Fibroblast of villous mesenchyme (primary cell): ENCODE results near the gene STXBP6. TPM values are rescaled to one million over a fixed set of nuclear protein-coding genes. Genes with fewer than 3 reads are reported as not detected.

ENCODE experiments used
- DNase-seq: peaks from one replicate; pipeline ENCODE4 v3.0.0-alpha.2; 2010; ENCODE audit warnings: low read depth
- H3K4me3 ChIP-seq: 2 replicates; pipeline ENCODE4 v1.5.1; 2011; ENCODE audit warnings: low read depth, mild to moderate bottlenecking, low read length
- total RNA-seq: library from RNA; depleted of rRNA; stranded (reverse); fragments of >200 nt; gene quantifications from 2 replicates; pipeline ENCODE4 v1.2.3, GENCODE V29; 2012
- TF ChIP-seq, protein P1 (sequence below): IDR thresholded peaks from 2 replicates; pipeline ENCODE4 v1.5.1; 2012; ENCODE audit warnings: low read depth, mild to moderate bottlenecking, low read length; ENCODE audit not compliant: insufficient read depth

The STXBP6 gene
- total RNA-seq, 1 donor: 4.7 TPM

DNA sequence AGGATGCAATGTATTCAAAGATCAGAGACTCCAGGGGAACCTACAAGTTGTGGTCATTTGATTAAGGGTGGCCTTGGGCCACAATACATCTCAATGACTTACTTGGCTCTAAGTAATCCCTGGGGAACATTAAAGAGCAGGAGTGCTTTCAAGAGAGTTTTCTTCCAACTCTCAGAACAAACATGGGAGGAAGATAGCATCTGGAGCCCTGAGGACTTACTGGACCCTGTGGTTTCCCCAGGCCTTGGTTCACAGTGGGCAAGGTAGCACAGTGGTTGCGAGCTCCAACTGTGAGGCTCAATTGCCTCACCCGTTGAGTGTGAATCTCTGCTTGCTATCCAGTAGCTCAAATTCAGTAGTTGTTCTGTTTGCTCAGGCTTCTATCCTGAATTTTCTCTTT lies 32.4 kb downstream of the STXBP6 start:
- no peak for DNase-seq
- H3K4me3 ChIP-seq: no peak overlapping the region
- TF ChIP-seq, protein P1, sequence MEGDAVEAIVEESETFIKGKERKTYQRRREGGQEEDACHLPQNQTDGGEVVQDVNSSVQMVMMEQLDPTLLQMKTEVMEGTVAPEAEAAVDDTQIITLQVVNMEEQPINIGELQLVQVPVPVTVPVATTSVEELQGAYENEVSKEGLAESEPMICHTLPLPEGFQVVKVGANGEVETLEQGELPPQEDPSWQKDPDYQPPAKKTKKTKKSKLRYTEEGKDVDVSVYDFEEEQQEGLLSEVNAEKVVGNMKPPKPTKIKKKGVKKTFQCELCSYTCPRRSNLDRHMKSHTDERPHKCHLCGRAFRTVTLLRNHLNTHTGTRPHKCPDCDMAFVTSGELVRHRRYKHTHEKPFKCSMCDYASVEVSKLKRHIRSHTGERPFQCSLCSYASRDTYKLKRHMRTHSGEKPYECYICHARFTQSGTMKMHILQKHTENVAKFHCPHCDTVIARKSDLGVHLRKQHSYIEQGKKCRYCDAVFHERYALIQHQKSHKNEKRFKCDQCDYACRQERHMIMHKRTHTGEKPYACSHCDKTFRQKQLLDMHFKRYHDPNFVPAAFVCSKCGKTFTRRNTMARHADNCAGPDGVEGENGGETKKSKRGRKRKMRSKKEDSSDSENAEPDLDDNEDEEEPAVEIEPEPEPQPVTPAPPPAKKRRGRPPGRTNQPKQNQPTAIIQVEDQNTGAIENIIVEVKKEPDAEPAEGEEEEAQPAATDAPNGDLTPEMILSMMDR: no peak

DNA sequence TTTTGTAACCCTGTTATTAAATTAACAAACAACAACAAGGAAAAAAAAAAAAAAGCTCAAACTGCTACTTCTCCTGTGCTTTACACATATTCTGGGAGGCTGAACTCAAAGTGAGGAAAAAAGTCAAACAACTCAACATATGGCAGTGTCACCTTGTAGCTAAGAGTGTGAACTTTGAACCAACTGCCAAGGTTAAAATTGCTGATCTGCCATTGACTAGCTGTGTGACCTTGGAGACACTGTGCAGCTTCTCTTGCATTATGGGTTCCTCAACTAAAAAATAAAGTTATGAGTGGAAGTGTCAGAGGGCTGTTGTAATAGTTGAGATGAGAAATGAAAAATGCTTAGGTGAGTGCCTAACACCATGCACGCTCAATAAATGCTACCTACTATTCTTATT lies 34.2 kb downstream of the STXBP6 start:
- TF ChIP-seq, protein P1: no peak
- H3K4me3 ChIP-seq: no peak overlapping the region
- DNase-seq: no peak

DNA sequence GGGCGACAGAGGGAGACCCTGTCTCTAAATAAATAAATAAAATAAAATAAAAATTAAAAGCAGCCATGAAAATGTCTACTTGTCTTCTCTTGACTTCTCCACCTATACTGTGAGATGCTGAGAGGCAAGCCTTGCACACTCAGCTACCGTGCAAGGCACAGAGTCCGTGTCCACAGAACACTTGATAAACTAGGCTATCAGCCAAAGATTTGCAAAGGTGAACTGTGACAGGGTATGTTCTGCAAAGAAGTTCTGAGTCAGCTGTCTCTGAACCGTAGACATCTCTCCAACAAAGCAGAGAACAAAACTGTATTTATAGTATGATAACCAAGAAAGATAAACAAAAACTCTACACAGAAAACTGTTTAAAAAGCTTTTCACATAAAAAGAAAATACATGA lies 35.5 kb downstream of the STXBP6 start:
- no peak for DNase-seq
- H3K4me3 ChIP-seq: no peak overlapping the region
- TF ChIP-seq, protein P1: no peak

DNA sequence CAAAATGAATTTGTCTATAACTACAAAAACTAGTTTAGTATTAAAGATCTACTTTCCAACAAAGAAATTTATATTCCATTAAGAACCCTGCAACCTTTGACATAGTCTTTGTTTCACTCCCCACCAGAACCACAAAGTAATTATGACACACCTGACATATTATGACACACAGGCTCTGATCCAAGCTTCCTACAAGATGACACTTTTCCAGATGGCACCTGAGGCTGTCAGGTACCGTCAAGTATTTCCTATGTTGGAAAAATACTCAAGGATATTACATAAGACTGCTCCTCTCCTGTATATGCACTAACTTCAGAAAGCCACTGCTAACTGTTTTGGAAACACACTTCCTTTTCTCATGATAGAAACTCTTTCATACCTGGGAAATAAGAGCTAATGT lies 38.9 kb downstream of the STXBP6 start:
- no peak for DNase-seq
- H3K4me3 ChIP-seq: no peak overlapping the region
- TF ChIP-seq, protein P1: no peak

DNA sequence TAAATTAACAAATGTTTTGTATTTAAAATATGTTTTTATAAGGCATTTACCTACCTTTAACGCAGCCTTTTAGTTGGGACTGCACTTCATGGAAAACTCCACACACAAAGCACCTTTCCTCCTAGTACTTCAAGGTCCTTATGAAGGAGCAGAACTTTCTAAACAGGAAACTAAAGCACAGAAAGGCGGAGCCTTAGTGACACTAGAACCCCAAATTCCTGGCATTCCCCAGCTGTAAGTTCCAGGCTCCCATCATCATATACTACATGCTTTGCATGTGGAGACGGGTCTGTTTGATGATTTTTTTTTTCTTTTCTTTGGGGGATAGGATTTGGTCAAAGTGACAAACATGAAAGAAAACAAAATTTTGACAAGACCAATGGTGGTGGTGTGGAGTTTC lies 39.5 kb downstream of the STXBP6 start:
- TF ChIP-seq, protein P1: no peak
- H3K4me3 ChIP-seq: no peak overlapping the region
- no peak for DNase-seq

DNA sequence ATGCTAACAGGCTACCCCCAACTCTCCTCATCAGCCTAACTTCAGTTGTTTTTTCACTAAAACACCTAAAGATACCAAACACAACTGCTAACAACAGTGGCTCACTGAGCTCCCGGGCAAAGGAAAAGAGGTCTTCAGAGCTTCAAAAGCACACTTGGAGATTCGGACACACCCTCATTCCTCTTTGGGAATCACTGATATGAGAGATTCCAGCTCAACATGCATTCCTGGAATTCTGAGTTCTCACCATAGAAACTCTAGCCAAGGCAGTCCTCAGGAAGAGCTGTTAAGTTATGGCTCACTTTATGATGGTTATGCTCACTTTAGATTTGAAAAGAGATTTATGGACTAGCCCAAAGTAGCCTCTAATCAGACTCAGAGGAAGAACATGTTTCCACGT lies 40.1 kb downstream of the STXBP6 start:
- peak; percentile 71 for DNase-seq
- H3K4me3 ChIP-seq: peak overlapping the region; percentile 41
- TF ChIP-seq, protein P1: no peak

DNA sequence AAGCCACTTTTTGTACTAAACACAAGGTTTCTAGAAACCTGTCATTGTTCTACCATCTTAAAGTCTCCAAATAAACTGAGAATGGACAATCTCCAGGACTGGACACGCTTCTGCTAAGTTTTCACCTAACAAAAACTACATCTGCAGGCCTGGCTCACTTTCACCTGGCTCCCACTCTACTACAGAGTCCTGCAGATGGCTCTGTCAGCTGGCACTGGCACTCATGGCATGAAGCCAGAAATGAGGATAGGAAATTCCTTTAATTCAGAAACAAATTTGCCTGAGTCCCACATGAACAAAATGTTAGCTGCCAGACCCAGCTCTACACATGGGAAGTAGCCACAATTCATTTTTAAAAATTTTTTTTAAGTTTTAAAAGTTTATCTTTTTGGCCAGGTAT lies 42.1 kb downstream of the STXBP6 start:
- TF ChIP-seq, protein P1: no peak
- no peak overlapping the region for H3K4me3 ChIP-seq
- DNase-seq: no peak
